PC-3 (cell line): ENCODE data around the gene SPNS1. TPM values are rescaled to one million over a fixed set of nuclear protein-coding genes. Genes with fewer than 3 reads are reported as not detected.
A peak's percentile ranks its signal among the peaks of the same experiment; 100 is the strongest.

Experiments used
- ATAC-seq: fragments of 200-7000 bp; cut with Tn5 transposase; 2 replicates; pipeline ENCODE4 v1.9.1; 2020; ENCODE audit warnings: mild to moderate bottlenecking, moderate library complexity
- BruUV-seq: library from RNA; stranded (reverse); fragments of 400-500 nt; replicated peaks from 2 replicates; lab custom pipeline; 2021; lab: Mats Ljungman, UMichigan
- CTCF ChIA-PET: fragments of 300-600 bp; sonication (Branson Sonifier 250); formaldehyde crosslinking; loops from one replicate; lab custom pipeline; 2022; ENCODE audit warnings: antibody characterized with exemption; lab: Charles Lee
- POLR2A ChIA-PET: fragments of 300-600 bp; sonication (Branson Sonifier 250); formaldehyde crosslinking; loops from one replicate; lab custom pipeline; 2022; ENCODE audit warnings: antibody characterized with exemption; ENCODE audit not compliant: unreplicated experiment; lab: Charles Lee
- DNase-seq: peaks from one replicate; pipeline ENCODE4 v3.0.0-alpha.2; 2015
- H2AFZ ChIP-seq: fragments of 300-600 bp; sonication (generic); 2 replicates; pipeline ENCODE4 v1.6.0; 2016; ENCODE audit warnings: antibody characterized with exemption, low read length
- H3F3A ChIP-seq: fragments of 300-600 bp; sonication (generic); one replicate; pipeline ENCODE4 v1.6.0; 2017; ENCODE audit warnings: antibody characterized with exemption, low read length, control low read depth, mild to moderate bottlenecking; ENCODE audit not compliant: unreplicated experiment
- H3K27ac ChIP-seq: fragments of 300-600 bp; sonication (generic); 2 replicates; pipeline ENCODE4 v1.5.1; 2016; ENCODE audit warnings: mild to moderate bottlenecking, low read length
- H3K27me3 ChIP-seq: fragments of 300-600 bp; sonication (generic); 2 replicates; pipeline ENCODE4 v1.6.1; 2016; ENCODE audit warnings: low read length, mixed read lengths
- H3K36me3 ChIP-seq: fragments of 300-600 bp; sonication (generic); 2 replicates; pipeline ENCODE4 v1.6.1; 2016; ENCODE audit warnings: low read depth, mixed run types, low read length, mixed read lengths
- H3K4me1 ChIP-seq: fragments of 300-600 bp; sonication (generic); 2 replicates; pipeline ENCODE4 v1.5.1; 2016; ENCODE audit warnings: low read length; ENCODE audit not compliant: insufficient read depth
- H3K4me2 ChIP-seq: fragments of 300-600 bp; sonication (generic); 2 replicates; pipeline ENCODE4 v1.6.0; 2016; ENCODE audit warnings: low read length
- H3K4me3 ChIP-seq: fragments of 300-600 bp; sonication (generic); 2 replicates; pipeline ENCODE4 v1.5.1; 2016; ENCODE audit warnings: mild to moderate bottlenecking, low read length, mixed read lengths
- H3K79me2 ChIP-seq: fragments of 300-600 bp; sonication (generic); 2 replicates; pipeline ENCODE4 v1.6.1; 2017; ENCODE audit warnings: low read length, mixed read lengths
- H3K9ac ChIP-seq: fragments of 300-600 bp; sonication (generic); 2 replicates; pipeline ENCODE4 v1.6.0; 2016; ENCODE audit warnings: mild to moderate bottlenecking, low read length
- H3K9me2 ChIP-seq: fragments of 300-600 bp; sonication (generic); replicated peaks from 2 replicates; pipeline ENCODE4 v1.6.1; 2016; ENCODE audit warnings: mixed run types, low read length, mixed read lengths
- H3K9me3 ChIP-seq: fragments of 300-600 bp; sonication (generic); 2 replicates; pipeline ENCODE4 v1.6.1; 2016; ENCODE audit warnings: low read length, mixed read lengths
- H4K20me1 ChIP-seq: fragments of 300-600 bp; sonication (generic); 2 replicates; pipeline ENCODE4 v1.6.1; 2016; ENCODE audit warnings: low read length, mixed read lengths
- CTCF ChIP-seq: fragments of 300-600 bp; sonication (generic); conservative IDR thresholded peaks from 2 replicates; pipeline ENCODE4 v1.5.1; 2017; ENCODE audit warnings: antibody characterized with exemption, low read depth, mild to moderate bottlenecking, low read length
- EZH2 ChIP-seq: fragments of 300-600 bp; sonication (generic); IDR thresholded peaks from one replicate; pipeline ENCODE4 v1.6.1; 2017; ENCODE audit warnings: antibody characterized with exemption, mild to moderate bottlenecking, low read length; ENCODE audit not compliant: unreplicated experiment
- EZH2phosphoT487 ChIP-seq: fragments of 300-600 bp; sonication (generic); IDR thresholded peaks from 2 replicates; pipeline ENCODE4 v1.6.1; 2018; ENCODE audit warnings: mild to moderate bottlenecking, antibody characterized with exemption, low read length, borderline replicate concordance
- intact Hi-C: fragments of 100-400 bp; cut with micrococcal nuclease; formaldehyde crosslinking; loops from 2 replicates; pipeline ENCODE4 v1.9.0; 2023
- total RNA-seq: library from RNA; depleted of rRNA; stranded (reverse); fragments of >200 nt; gene quantifications from 2 replicates; pipeline ENCODE4 v1.2.3, GENCODE V29; 2014; rRNA removed

SPNS1 gene
- total RNA-seq, 1 experiment from 2014 or later, result 44.8 TPM

- Histone ChIP-seq H3K9me2 (no peaks in the 10 kb centered on the region), H3K4me1 (peaks cover 14% of the 10 kb centered on the region), H3K9ac (peak overlapping the region; percentile 58), H3K27ac (peak overlapping the region; percentile 78), H4K20me1 (no peaks in the 10 kb centered on the region), H3K9me3 (no peaks in the 10 kb centered on the region), H3K27me3 (no peaks in the 10 kb centered on the region), H3K4me3 (peak overlapping the region; percentile 38; the same call in 1 of the 2 replicates), H3K36me3 (no peaks in the 10 kb centered on the region), H3F3A (no peaks in the 10 kb centered on the region), H3K79me2 (no peaks in the 10 kb centered on the region), H3K4me2 (peak overlapping the region; percentile 75), H2AFZ (peak overlapping the region; percentile 66)
- POLR2A ChIA-PET, result interaction anchor here (0.5 kb wide), 1 partner anchor 33 kb away, joined by 7 read pairs; no protein-coding TSS in a partner anchor
- DNase-seq, result peak; percentile 86
- no peak for TF ChIP-seq EZH2phosphoT487
- TF ChIP-seq EZH2, result no peak
- no peak for TF ChIP-seq CTCF
- no TSS peak for BruUV-seq
- ATAC-seq, result peak; percentile 88
- intact Hi-C loops, result no loop called here
- CTCF ChIA-PET, result no interaction called here
These were observed 54.8 kb downstream of the SPNS1 start for GRCh38 chr16:29029168-29029994.

- Histone ChIP-seq H3K79me2 (no peaks in the 10 kb centered on the region), H3K27ac (no peak overlapping the region), H4K20me1 (no peaks in the 10 kb centered on the region), H3K9ac (no peak overlapping the region), H3K4me3 (no peak overlapping the region), H3K36me3 (no peaks in the 10 kb centered on the region), H3K4me2 (no peak overlapping the region), H3K9me3 (no peaks in the 10 kb centered on the region), H3K9me2 (no peaks in the 10 kb centered on the region), H3K27me3 (no peaks in the 10 kb centered on the region), H3F3A (no peaks in the 10 kb centered on the region), H2AFZ (no peak overlapping the region), H3K4me1 (peaks cover 14% of the 10 kb centered on the region)
- intact Hi-C loops, result no loop called here
- TF ChIP-seq CTCF (no peak), EZH2 (no peak), EZH2phosphoT487 (no peak)
- no TSS peak for BruUV-seq
- DNase-seq, result no peak
- ATAC-seq, result no peak
- POLR2A ChIA-PET, result no interaction called here
- CTCF ChIA-PET, result no interaction called here
These were observed 55.7 kb downstream of the SPNS1 start for GRCh38 chr16:29030086-29030840.

Other genes starting within 250 kb of the SPNS1 start
- 1.7 TPM in 1 of 2 replicates, not detected in the other for gene NPIPB9, start 223.0 kb upstream of the SPNS1 start, total RNA-seq
- gene ATXN2L, start 151.8 kb upstream of the SPNS1 start, total RNA-seq, result 65.8 and 104 TPM in 2 replicates
- gene TUFM, start 128.4 kb upstream of the SPNS1 start, total RNA-seq, result 185 and 198 TPM in 2 replicates
- 22.2 and 24.4 TPM in 2 replicates for gene SH2B1, start 110.9 kb upstream of the SPNS1 start, total RNA-seq
- 0.23 and 0.87 TPM in 2 replicates for gene ATP2A1, start 96.3 kb upstream of the SPNS1 start, total RNA-seq
- 40.2 and 43.3 TPM in 2 replicates for gene RABEP2, start 49.5 kb upstream of the SPNS1 start, total RNA-seq
- not detected in 2 replicates for gene CD19, start 42.8 kb upstream of the SPNS1 start, total RNA-seq
- gene NFATC2IP, start 23.8 kb upstream of the SPNS1 start, total RNA-seq, result 33.3 and 43.9 TPM in 2 replicates
- 0.29 and 1.0 TPM in 2 replicates for gene LAT, start 10.3 kb downstream of the SPNS1 start, total RNA-seq